Neural progenitor cell (in vitro differentiated cells): ENCODE results near the gene CXCL6. TPM values are rescaled to one million over a fixed set of nuclear protein-coding genes. Genes with fewer than 3 reads are reported as not detected.
A peak's percentile ranks its signal among the peaks of the same experiment; 100 is the strongest.

Experiments
- DNase-seq: peaks from one replicate; pipeline ENCODE4 v3.0.0-alpha.2; 2016; ENCODE audit warnings: low spot score
- H2AFZ ChIP-seq: fragments of 200-600 bp; sonication (generic); replicated peaks from 2 replicates; pipeline ENCODE4 v1.6.1; 2016; ENCODE audit warnings: antibody characterized with exemption
- H3F3A ChIP-seq: fragments of 200-600 bp; sonication (generic); 2 replicates; pipeline ENCODE4 v1.6.1; 2016; ENCODE audit warnings: antibody characterized with exemption, low read depth
- H3K27ac ChIP-seq: fragments of 200-600 bp; sonication (generic); 2 replicates; pipeline ENCODE4 v1.5.1; 2016; ENCODE audit warnings: mild to moderate bottlenecking
- H3K27me3 ChIP-seq: fragments of 200-600 bp; sonication (generic); 2 replicates; pipeline ENCODE4 v1.6.1; 2016; ENCODE audit warnings: mild to moderate bottlenecking, moderate library complexity
- H3K36me3 ChIP-seq: fragments of 200-600 bp; sonication (generic); 2 replicates; pipeline ENCODE4 v1.5.1; 2016
- H3K4me1 ChIP-seq: fragments of 200-600 bp; sonication (generic); 2 replicates; pipeline ENCODE4 v1.6.1; 2016; ENCODE audit warnings: mixed run types
- H3K4me2 ChIP-seq: fragments of 200-600 bp; sonication (generic); 2 replicates; pipeline ENCODE4 v1.6.1; 2016
- H3K4me3 ChIP-seq: fragments of 200-600 bp; sonication (generic); 2 replicates; pipeline ENCODE4 v1.5.1; 2016
- H3K79me2 ChIP-seq: fragments of 200-600 bp; sonication (generic); 2 replicates; pipeline ENCODE4 v1.6.1; 2016; ENCODE audit warnings: low read depth
- H3K9ac ChIP-seq: fragments of 200-600 bp; sonication (generic); 2 replicates; pipeline ENCODE4 v1.6.1; 2016
- H3K9me3 ChIP-seq: fragments of 200-600 bp; sonication (generic); 2 replicates; pipeline ENCODE4 v1.5.1; 2016; ENCODE audit warnings: low read depth
- H4K20me1 ChIP-seq: fragments of 200-600 bp; sonication (generic); 2 replicates; pipeline ENCODE4 v1.6.1; 2016; ENCODE audit warnings: low read depth
- H3K27ac Mint-ChIP-seq: 3 replicates; pipeline ENCODE4 v1.8.0; 2021; ENCODE audit warnings: mixed read lengths
- H3K27me3 Mint-ChIP-seq: 2 replicates; pipeline ENCODE4 v1.8.0; 2022; ENCODE audit warnings: low read depth, mild to moderate bottlenecking, inconsistent platforms, moderate library complexity, mixed read lengths; ENCODE audit not compliant: insufficient read depth
- H3K36me3 Mint-ChIP-seq: 3 replicates; pipeline ENCODE4 v1.8.0; 2021; ENCODE audit warnings: mixed read lengths
- H3K4me1 Mint-ChIP-seq: 3 replicates; pipeline ENCODE4 v1.8.0; 2021; ENCODE audit warnings: mixed read lengths
- H3K4me3 Mint-ChIP-seq: 3 replicates; pipeline ENCODE4 v1.8.0; 2021; ENCODE audit warnings: mild to moderate bottlenecking, moderate library complexity, mixed read lengths
- H3K9me3 Mint-ChIP-seq: 3 replicates; pipeline ENCODE4 v1.8.0; 2020; ENCODE audit warnings: mixed read lengths
- CTCF ChIP-seq: fragments of 200-600 bp; sonication (generic); IDR thresholded peaks from 2 replicates; pipeline ENCODE4 v1.5.1; 2017; ENCODE audit warnings: antibody characterized with exemption, mild to moderate bottlenecking
- EZH2 ChIP-seq: fragments of 200-600 bp; sonication (generic); IDR thresholded peaks from 2 replicates; pipeline ENCODE4 v1.6.1; 2017; ENCODE audit warnings: antibody characterized with exemption, mild to moderate bottlenecking, moderate library complexity
- EZH2phosphoT487 ChIP-seq: fragments of 200-600 bp; sonication (generic); IDR thresholded peaks from 2 replicates; pipeline ENCODE4 v1.6.1; 2017; ENCODE audit warnings: antibody characterized with exemption
- total RNA-seq: library from RNA; depleted of rRNA; stranded (reverse); fragments of >200 nt; gene quantifications from 2 replicates; pipeline ENCODE4 v1.2.3, GENCODE V29; 2015; ENCODE audit warnings: low replicate concordance

The CXCL6 gene
- total RNA-seq, 1 donor from 2014 or later = 0.71 TPM

GRCh38 chr4:73851293-73851692, 14.8 kb downstream of the CXCL6 start:
- no peaks in the 10 kb centered on the region for H3K4me1 ChIP-seq
- H4K20me1 ChIP-seq = no peaks in the 10 kb centered on the region
- DNase-seq = no peak
- no peak overlapping the region for H3K27ac ChIP-seq
- H3K36me3 ChIP-seq = no peaks in the 10 kb centered on the region
- TF ChIP-seq EZH2 (no peak), CTCF (no peak), EZH2phosphoT487 (no peak)
- H3K79me2 ChIP-seq = no peaks in the 10 kb centered on the region
- Mint-ChIP-seq H3K27ac (no peak overlapping the region), H3K27me3 (peaks cover 3% of the 10 kb centered on the region), H3K4me1 (no peaks in the 10 kb centered on the region), H3K4me3 (no peak overlapping the region), H3K36me3 (no peaks in the 10 kb centered on the region), H3K9me3 (no peaks in the 10 kb centered on the region)
- H3K27me3 ChIP-seq = peaks cover 26% of the 10 kb centered on the region
- no peak overlapping the region for H3K4me2 ChIP-seq
- no peak overlapping the region for H2AFZ ChIP-seq
- no peaks in the 10 kb centered on the region for H3F3A ChIP-seq
- H3K9ac ChIP-seq = no peak overlapping the region
- H3K9me3 ChIP-seq = no peaks in the 10 kb centered on the region
- no peak overlapping the region for H3K4me3 ChIP-seq

- no peak overlapping the region for H3K27ac ChIP-seq
- peak overlapping the region; percentile 30 for H3K4me2 ChIP-seq
- no peaks in the 10 kb centered on the region for H3K79me2 ChIP-seq
- H3K4me1 ChIP-seq = no peaks in the 10 kb centered on the region
- Mint-ChIP-seq H3K27ac (no peak overlapping the region), H3K36me3 (no peaks in the 10 kb centered on the region), H3K4me1 (no peaks in the 10 kb centered on the region), H3K4me3 (no peak overlapping the region), H3K27me3 (peaks cover 2% of the 10 kb centered on the region), H3K9me3 (no peaks in the 10 kb centered on the region)
- H3K9me3 ChIP-seq = no peaks in the 10 kb centered on the region
- H3K27me3 ChIP-seq = peaks cover 26% of the 10 kb centered on the region
- TF ChIP-seq EZH2phosphoT487 = no peak
- TF ChIP-seq EZH2 = no peak
- TF ChIP-seq CTCF = no peak
- no peaks in the 10 kb centered on the region for H3F3A ChIP-seq
- H2AFZ ChIP-seq = no peak overlapping the region
- no peaks in the 10 kb centered on the region for H3K36me3 ChIP-seq
- H3K9ac ChIP-seq = no peak overlapping the region
- H4K20me1 ChIP-seq = no peaks in the 10 kb centered on the region
- no peak for DNase-seq
- H3K4me3 ChIP-seq = peak overlapping the region; percentile 3
These were observed 16.3 kb downstream of the CXCL6 start for GRCh38 chr4:73852771-73853170.

GRCh38 chr4:73853246-73853704, 16.8 kb downstream of the CXCL6 start, which contains the start of gene PF4V1:
PF4V1 (plus strand) TSS chr4:73853296; CDS start chr4:73853363, 67 bp downstream.
- TF ChIP-seq EZH2phosphoT487 = no peak
- TF ChIP-seq EZH2 = no peak
- TF ChIP-seq CTCF = no peak
- Histone ChIP-seq H3K27ac (no peak within 1 kb of the TSS), H4K20me1 (no peaks in the 10 kb centered on the region), H3K27me3 (peaks cover 26% of the 10 kb centered on the region), H3K4me2 (peak within 1 kb of the TSS; percentile 30), H3K9me3 (no peaks in the 10 kb centered on the region), H3F3A (no peaks in the 10 kb centered on the region), H3K9ac (no peak within 1 kb of the TSS), H3K4me3 (peak within 1 kb of the TSS; percentile 3), H3K4me1 (no peaks in the 10 kb centered on the region), H3K36me3 (no peaks in the 10 kb centered on the region), H3K79me2 (no peaks in the 10 kb centered on the region), H2AFZ (no peak within 1 kb of the TSS)
- Mint-ChIP-seq H3K4me3 (no peak within 1 kb of the TSS), H3K4me1 (no peaks in the 10 kb centered on the region), H3K9me3 (no peaks in the 10 kb centered on the region), H3K27ac (peak within 1 kb of the TSS; percentile 53), H3K27me3 (no peaks in the 10 kb centered on the region), H3K36me3 (no peaks in the 10 kb centered on the region)
- DNase-seq = peak; percentile 51
